ENCODE data around the gene SPARCL1. TPM values are rescaled to one million over a fixed set of nuclear protein-coding genes. Genes with fewer than 3 reads are reported as not detected.

Gene SPARCL1
- total RNA-seq, 6 experiments from 2014 or later: not detected

- H3K36me3 Mint-ChIP-seq (ENCODE audit: low read depth): no peaks in the 10 kb centered on the region
- no peak for TF ChIP-seq CTCF (IDR thresholded peaks at IDR 0.05)
- peaks cover 8% of the 10 kb centered on the region for H3K27me3 Mint-ChIP-seq (ENCODE audit: insufficient read depth)
- DNase-seq: no peak
- no peaks in the 10 kb centered on the region for H3K9me3 Mint-ChIP-seq
- no peaks in the 10 kb centered on the region for H3K4me1 Mint-ChIP-seq (ENCODE audit: low read depth)
- no peak overlapping the region for H3K4me3 Mint-ChIP-seq
- H3K27ac Mint-ChIP-seq: no peak overlapping the region
These were observed 38.0 kb upstream of the SPARCL1 start for GRCh38 chr4:87567191-87567590.

- Mint-ChIP-seq H3K36me3 (ENCODE audit: low read depth) (no peaks in the 10 kb centered on the region), H3K4me3 (no peak overlapping the region), H3K9me3 (no peaks in the 10 kb centered on the region), H3K27ac (no peak overlapping the region), H3K27me3 (ENCODE audit: insufficient read depth) (peaks cover 8% of the 10 kb centered on the region), H3K4me1 (ENCODE audit: low read depth) (no peaks in the 10 kb centered on the region)
- no peak for TF ChIP-seq CTCF (IDR thresholded peaks at IDR 0.05)
- DNase-seq: no peak
These were observed 37.1 kb upstream of the SPARCL1 start for GRCh38 chr4:87566276-87566675.

GRCh38 chr4:87565746-87566145, 36.6 kb upstream of the SPARCL1 start:
- no peak overlapping the region for H3K27ac Mint-ChIP-seq
- H3K27me3 Mint-ChIP-seq (ENCODE audit: insufficient read depth): peaks cover 8% of the 10 kb centered on the region
- H3K4me3 Mint-ChIP-seq: no peak overlapping the region
- no peaks in the 10 kb centered on the region for H3K4me1 Mint-ChIP-seq (ENCODE audit: low read depth)
- no peak for TF ChIP-seq CTCF (IDR thresholded peaks at IDR 0.05)
- H3K9me3 Mint-ChIP-seq: no peaks in the 10 kb centered on the region
- DNase-seq: no peak
- H3K36me3 Mint-ChIP-seq (ENCODE audit: low read depth): no peaks in the 10 kb centered on the region

- no peak for TF ChIP-seq CTCF (IDR thresholded peaks at IDR 0.05)
- Mint-ChIP-seq H3K27ac (no peak overlapping the region), H3K27me3 (ENCODE audit: insufficient read depth) (peaks cover 2% of the 10 kb centered on the region), H3K36me3 (ENCODE audit: low read depth) (no peaks in the 10 kb centered on the region), H3K9me3 (no peaks in the 10 kb centered on the region), H3K4me3 (no peak overlapping the region), H3K4me1 (ENCODE audit: low read depth) (peaks cover 7% of the 10 kb centered on the region)
- DNase-seq: no peak
These were observed 31.6 kb upstream of the SPARCL1 start for GRCh38 chr4:87560802-87561201.

GRCh38 chr4:87559090-87559837, 30.1 kb upstream of the SPARCL1 start:
- Mint-ChIP-seq H3K36me3 (ENCODE audit: low read depth) (no peaks in the 10 kb centered on the region), H3K9me3 (no peaks in the 10 kb centered on the region), H3K27me3 (ENCODE audit: insufficient read depth) (peaks cover 2% of the 10 kb centered on the region), H3K4me3 (no peak overlapping the region), H3K27ac (no peak overlapping the region), H3K4me1 (ENCODE audit: low read depth) (peaks cover 10% of the 10 kb centered on the region)
- TF ChIP-seq CTCF (IDR thresholded peaks at IDR 0.05): no peak
- DNase-seq: no peak
